Liver (tissue), 3 donors: ENCODE results near the gene FPR1.

Source experiments
- CTCF ChIP-seq: fragments of 150-350 bp; IDR thresholded peaks from 2 replicates; pipeline ENCODE4 v1.5.1; 2017; ENCODE audit warnings: improper control_type of control experiment, low read depth, low read length; ENCODE audit not compliant: missing input control
- EGR1 ChIP-seq, 2 donors: IDR thresholded peaks; 2 replicates each; pipeline ENCODE4 v1.6.1; 2016 to 2018; ENCODE audit warnings: antibody characterized with exemption in 2 of 2, low read depth in 2 of 2
- JUND ChIP-seq, 2 donors: IDR thresholded peaks; 2 replicates each; pipeline ENCODE4 v1.6.1; 2016; ENCODE audit warnings: antibody characterized with exemption in 2 of 2
- MAX ChIP-seq: IDR thresholded peaks from 2 replicates; pipeline ENCODE4 v1.6.1; 2016; ENCODE audit warnings: antibody characterized with exemption
- RXRA ChIP-seq, 2 donors: IDR thresholded peaks; 2 replicates each; pipeline ENCODE4 v1.6.1; 2017 to 2018; ENCODE audit warnings: antibody characterized with exemption in 2 of 2, mild to moderate bottlenecking in 1 of 2
- SP1 ChIP-seq: IDR thresholded peaks from 2 replicates; pipeline ENCODE4 v1.6.1; 2018; ENCODE audit warnings: antibody characterized with exemption, mild to moderate bottlenecking
- TAF1 ChIP-seq: conservative IDR thresholded peaks from 2 replicates; pipeline ENCODE4 v1.6.1; 2016; ENCODE audit warnings: antibody characterized with exemption, mild to moderate bottlenecking
- YY1 ChIP-seq: IDR thresholded peaks from 2 replicates; pipeline ENCODE4 v1.6.1; 2016; ENCODE audit warnings: antibody characterized with exemption, mild to moderate bottlenecking
- donor health status: healthy.
- donor health status: healthy.

- TF ChIP-seq CTCF (no peak), TAF1 (no peak), JUND (IDR thresholded peaks at IDR 0.05) (no peak), EGR1 (IDR thresholded peaks at IDR 0.05; ENCODE audit: low read depth in 2 of 2) (no peak), RXRA (IDR thresholded peaks at IDR 0.05) (no peak), SP1 (no peak), MAX (no peak), YY1 (no peak)
These were observed 54.4 kb downstream of the FPR1 start for GRCh38 chr19:51697169-51697776.
